H1 (cell line): ENCODE measurements around the gene POLE. TPM values are rescaled to one million over a fixed set of nuclear protein-coding genes. Genes with fewer than 3 reads are reported as not detected.

Source experiments
- CTCF ChIA-PET: fragments of 300-600 bp; sonication (Branson Sonifier 250); formaldehyde crosslinking; loops from one replicate; lab custom pipeline; 2021; ENCODE audit not compliant: partially characterized antibody; lab: Charles Lee
- POLR2A ChIA-PET: fragments of 300-600 bp; sonication (Branson Sonifier 250); formaldehyde crosslinking; loops from one replicate; lab custom pipeline; 2021; ENCODE audit warnings: inconsistent platforms; ENCODE audit not compliant: partially characterized antibody; lab: Charles Lee
- DNase-seq, 2 experiments: peaks; one replicate each; pipeline versions ENCODE4 v3.0.0 to v3.0.0-alpha.2; 2010 to 2022; ENCODE audit warnings: low spot score in 2 of 2, low read depth in 1 of 2, mixed read lengths in 1 of 2
- FAIRE-seq: peaks from 2 replicates; lab custom pipeline; 2011; peaks lifted over from hg19 to GRCh38; lab: Jason Lieb, UNC
- H2AFZ ChIP-seq: 2 replicates; pipeline ENCODE4 v1.8.1; 2012; ENCODE audit warnings: low read length, inconsistent platforms
- H2AK5ac ChIP-seq: 2 replicates; pipeline ENCODE4 v1.6.1; 2013; ENCODE audit warnings: low read depth, low read length
- H2BK120ac ChIP-seq: replicated peaks from 2 replicates; pipeline ENCODE3; 2013; ENCODE audit warnings: low read depth, low read length, inconsistent platforms
- H2BK12ac ChIP-seq: 2 replicates; pipeline ENCODE4 v1.6.1; 2013; ENCODE audit warnings: low read depth, low read length
- H2BK15ac ChIP-seq: 2 replicates; pipeline ENCODE4 v1.6.1; 2013; ENCODE audit warnings: low read length
- H2BK20ac ChIP-seq: 2 replicates; pipeline ENCODE4 v1.6.1; 2013; ENCODE audit warnings: low read length
- H2BK5ac ChIP-seq: 2 replicates; pipeline ENCODE4 v1.6.1; 2013; ENCODE audit warnings: low read depth, low read length
- H3K14ac ChIP-seq: 2 replicates; pipeline ENCODE4 v1.6.1; 2013; ENCODE audit warnings: inconsistent platforms; ENCODE audit not compliant: insufficient read length
- H3K18ac ChIP-seq: 2 replicates; pipeline ENCODE4 v1.6.1; 2013; ENCODE audit warnings: low read length; ENCODE audit errors: extremely low read depth
- H3K23ac ChIP-seq: 2 replicates; pipeline ENCODE4 v1.6.1; 2013; ENCODE audit warnings: inconsistent platforms; ENCODE audit not compliant: insufficient read length
- H3K23me2 ChIP-seq: 2 replicates; pipeline ENCODE4 v1.6.1; 2013; ENCODE audit warnings: low read depth, low read length
- H3K27ac ChIP-seq: 2 replicates; pipeline ENCODE4 v1.6.1; 2011; ENCODE audit warnings: low read depth, low read length, inconsistent platforms
- H3K27me3 ChIP-seq, 4 experiments: replicated peaks in 1 of 4; 1 replicate in 1 of 4; 2 replicates in 3 of 4; pipeline versions ENCODE4 v1.6.1 to v1.8.1; 2011 to 2013; ENCODE audit warnings: low read length in 3 of 4, mild to moderate bottlenecking in 3 of 4, inconsistent platforms in 2 of 4, mixed read lengths in 2 of 4, moderate library complexity in 1 of 4; ENCODE audit not compliant: control insufficient read depth in 3 of 4, insufficient read depth in 3 of 4; ENCODE audit errors: extremely low read depth in 1 of 4
- H3K36me3 ChIP-seq, 4 experiments: 2 replicates each; pipeline versions ENCODE4 v1.6.1 to v1.8.1; 2011 to 2013; ENCODE audit warnings: mild to moderate bottlenecking in 4 of 4, low read length in 3 of 4, moderate library complexity in 2 of 4, control low read depth in 1 of 4, inconsistent platforms in 1 of 4; ENCODE audit not compliant: insufficient read depth in 4 of 4, control insufficient read depth in 2 of 4
- H3K4ac ChIP-seq: replicated peaks from 2 replicates; pipeline ENCODE3; 2013; ENCODE audit warnings: low read length, low read depth, mixed read lengths, inconsistent platforms; ENCODE audit not compliant: insufficient read length
- H3K4me1 ChIP-seq, 4 experiments: replicated peaks in 1 of 4; 1 replicate in 1 of 4; 2 replicates in 3 of 4; pipeline versions ENCODE4 v1.6.1 to v1.8.1; 2011 to 2013; ENCODE audit warnings: low read length in 3 of 4, inconsistent platforms in 2 of 4, mixed read lengths in 1 of 4; ENCODE audit not compliant: insufficient read depth in 4 of 4, control insufficient read depth in 3 of 4
- H3K4me2 ChIP-seq, 2 experiments: 2 replicates each; pipeline versions ENCODE4 v1.6.1 to v1.8.1; 2011 to 2013; ENCODE audit warnings: low read depth in 2 of 2, low read length in 2 of 2, control low read depth in 1 of 2, inconsistent platforms in 1 of 2, mild to moderate bottlenecking in 1 of 2; ENCODE audit not compliant: insufficient read depth in 1 of 2
- H3K4me3 ChIP-seq, 4 experiments: fragments of 200-600, 300-600 bp in 1 of 4; sonication (generic), shearing (Covaris generic), sonication (Bioruptor Twin) in 1 of 4; 2 replicates each; pipeline versions ENCODE4 v1.5.1 to v1.8.1; 2011 to 2016; ENCODE audit warnings: low read length in 4 of 4, low read depth in 3 of 4, control low read depth in 2 of 4, inconsistent platforms in 2 of 4, mild to moderate bottlenecking in 2 of 4, mixed read lengths in 1 of 4, moderate library complexity in 1 of 4; ENCODE audit not compliant: insufficient read depth in 2 of 4; ENCODE audit errors: extremely low read depth in 1 of 4
- H3K56ac ChIP-seq: replicated peaks from 2 replicates; pipeline ENCODE3; 2013; ENCODE audit warnings: low read depth, mild to moderate bottlenecking, mixed read lengths, low read length, inconsistent platforms; ENCODE audit not compliant: insufficient read length
- H3K79me1 ChIP-seq: 2 replicates; pipeline ENCODE4 v1.6.1; 2013; ENCODE audit warnings: low read depth, low read length, control low read depth
- H3K79me2 ChIP-seq, 2 experiments: 2 replicates each; pipeline versions ENCODE4 v1.6.1 to v1.8.1; 2012 to 2013; ENCODE audit warnings: low read length in 2 of 2, mild to moderate bottlenecking in 2 of 2, inconsistent platforms in 1 of 2; ENCODE audit not compliant: insufficient read depth in 2 of 2, control insufficient read depth in 1 of 2
- H3K9ac ChIP-seq, 4 experiments: replicated peaks in 1 of 4; 1 replicate in 1 of 4; 2 replicates in 3 of 4; pipeline versions ENCODE4 v1.6.1 to v1.8.1; 2011 to 2013; ENCODE audit warnings: low read depth in 3 of 4, low read length in 3 of 4, control low read depth in 2 of 4, mild to moderate bottlenecking in 2 of 4, moderate library complexity in 2 of 4, inconsistent platforms in 1 of 4; ENCODE audit errors: extremely low read depth in 1 of 4
- H3K9me3 ChIP-seq, 2 experiments: 2 replicates each; pipeline versions ENCODE4 v1.6.1 to v1.8.1; 2012 to 2013; ENCODE audit warnings: mild to moderate bottlenecking in 2 of 2, moderate library complexity in 2 of 2, control low read depth in 1 of 2, inconsistent platforms in 1 of 2, low read depth in 1 of 2, low read length in 1 of 2, mixed read lengths in 1 of 2; ENCODE audit not compliant: insufficient read depth in 2 of 2
- H4K20me1 ChIP-seq, 2 experiments: replicated peaks in 1 of 2; 2 replicates each; pipeline versions ENCODE3 to v1.8.1; 2011 to 2013; ENCODE audit warnings: inconsistent platforms in 2 of 2, low read length in 2 of 2, mild to moderate bottlenecking in 1 of 2; ENCODE audit not compliant: insufficient read depth in 2 of 2, control insufficient read depth in 1 of 2
- H4K5ac ChIP-seq: 2 replicates; pipeline ENCODE4 v1.6.1; 2013; ENCODE audit warnings: low read length, low read depth, mixed read lengths, inconsistent platforms; ENCODE audit not compliant: insufficient read length
- H4K8ac ChIP-seq: 2 replicates; pipeline ENCODE4 v1.8.0; 2013; ENCODE audit warnings: mild to moderate bottlenecking, moderate library complexity, low read length, inconsistent platforms; ENCODE audit not compliant: insufficient read depth; ENCODE audit errors: extremely low read depth
- H4K91ac ChIP-seq: replicated peaks from 2 replicates; pipeline ENCODE3; 2013; ENCODE audit warnings: low read length, mixed read lengths, inconsistent platforms; ENCODE audit not compliant: insufficient read length
- TCF12 ChIP-seq: IDR thresholded peaks from 2 replicates; pipeline ENCODE4 v1.6.1; 2011; ENCODE audit warnings: low read depth, mild to moderate bottlenecking, low read length
- WGBS, 2 experiments: shearing (Covaris generic) in 1 of 2; methylation state at CpG; one replicate each; pipeline versions ENCODE4 v1.1.6 to v1.1.7; 2013 to 2015; ENCODE audit warnings: low lambda C conversion rate in 2 of 2, mixed read lengths in 2 of 2, inconsistent platforms in 1 of 2, low coverage in 1 of 2, missing lambda C conversion rate in 1 of 2; ENCODE audit not compliant: insufficient replicate concordance in 2 of 2, insufficient coverage in 1 of 2, insufficient read length in 1 of 2; ENCODE audit errors: extremely low coverage in 1 of 2, missing lambda C conversion rate in 1 of 2; 5-methylcytosine and 5-hydroxymethylcytosine counted together
- polyA plus RNA-seq, 7 experiments: library from polyadenylated mRNA; depleted of rRNA in 3 of 7; stranded (reverse) in 5 of 7; unstranded in 2 of 7; fragments of >200 nt in 5 of 7; fragments of 200-250 nt in 2 of 7; gene quantifications; 1 replicate in 5 of 7; 2 replicates in 1 of 7; 4 replicates in 1 of 7; pipeline versions ENCODE4 v1.2.1 to v1.2.3, GENCODE V29; 2011 to 2013; ENCODE audit warnings: missing spikeins in 2 of 7, mixed read lengths in 2 of 7
- total RNA-seq: library from RNA; stranded (reverse); fragmentation: NEBNext Ultra II Directional; extraction: Animal tissue kit (Norgen Biotek cat#: 25700); gene quantifications from 2 replicates; pipeline ENCODE4 v1.2.1, GENCODE V29; 2021

Gene POLE
- total and polyA plus RNA-seq, 2 of the 8 experiments (the other 6 are each of a cell fraction or from before 2014, with no cell fraction given), result 59.7 to 115 TPM

- CTCF ChIA-PET, result interaction anchor here (0.7 to 1.2 kb wide), 3 partner anchors 18 to 310 kb away, joined by 3 read pairs; no protein-coding TSS in a partner anchor
- H3K56ac ChIP-seq, result no peak overlapping the region
- no peak overlapping the region for H2AFZ ChIP-seq
- no peak overlapping the region for H3K27ac ChIP-seq
- peaks cover 5 to 7% of the 10 kb centered on the region in 2 experiments for H4K20me1 ChIP-seq
- no peak overlapping the region for H3K4ac ChIP-seq
- no peak for TF ChIP-seq TCF12
- TF ChIP-seq, all 59 proteins: peak for 0
- peaks cover 0 to 6% (median 4%) of the 10 kb centered on the region in 4 experiments; a peak in 2 of 7 replicates for H3K4me1 ChIP-seq
- H3K14ac ChIP-seq, result no peak overlapping the region
- peaks cover 0 to 12% of the 10 kb centered on the region in 2 experiments; a peak in 1 of 4 replicates for H3K9me3 ChIP-seq
- DNase-seq, result no peak
- H4K91ac ChIP-seq, result no peak overlapping the region
- peaks cover 50 to 91% (median 77%) of the 10 kb centered on the region in 4 experiments for H3K27me3 ChIP-seq
- H3K79me1 ChIP-seq, result no peaks in the 10 kb centered on the region
- FAIRE-seq, result no peak
- H3K9ac ChIP-seq, result no peak overlapping the region
- no peak overlapping the region for H2BK5ac ChIP-seq
- H3K23me2 ChIP-seq, result peaks cover 16% of the 10 kb centered on the region; the same call in 1 of the 2 replicates
- no peak overlapping the region for H3K4me2 ChIP-seq
- H2BK15ac ChIP-seq, result no peak overlapping the region
- H3K4me3 ChIP-seq, result no peak overlapping the region
- H2BK20ac ChIP-seq, result no peak overlapping the region
- H3K79me2 ChIP-seq, result no peaks in the 10 kb centered on the region
- WGBS, 2 experiments, result 92% methylated on average over 11 of the region's 18 CpGs; no CpG with 5 or more reads in 1 of the 2 experiments
- POLR2A ChIA-PET, result interaction anchor here (1.8 kb wide), 1 partner anchor 32 kb away, joined by 4 read pairs; the partner anchor contains the start of gene P2RX2
- no peak overlapping the region for H3K23ac ChIP-seq
- H4K8ac ChIP-seq, result no peak overlapping the region
- H2AK5ac ChIP-seq, result no peak overlapping the region
- no peaks in the 10 kb centered on the region for H3K36me3 ChIP-seq
- H3K18ac ChIP-seq, result no peak overlapping the region
- no peak overlapping the region for H4K5ac ChIP-seq
- no peak overlapping the region for H2BK120ac ChIP-seq
- no peak overlapping the region for H2BK12ac ChIP-seq
Observed at GRCh38 chr12:132586929-132587328, 100.2 kb downstream of the POLE start.
